CD14-positive monocyte (primary cell): ENCODE data around the gene RALGAPA2. TPM values are rescaled to one million over a fixed set of nuclear protein-coding genes. Genes with fewer than 3 reads are reported as not detected.

ENCODE experiments used
- DNase-seq, 3 donors: peaks; one replicate each; pipeline ENCODE4 v3.0.0-alpha.2; 2011 to 2022
- H2AFZ ChIP-seq: 2 replicates; pipeline ENCODE4 v1.6.0; 2012; ENCODE audit warnings: mild to moderate bottlenecking, low read depth, low read length, inconsistent platforms; ENCODE audit not compliant: insufficient read depth, poor library complexity, severe bottlenecking
- H3K27ac ChIP-seq, 2 donors: 1 replicate in 1 of 2; 2 replicates in 1 of 2; pipeline ENCODE4 v1.5.1; 2012 to 2013; ENCODE audit warnings: low read length in 2 of 2, control low read depth in 1 of 2, inconsistent platforms in 1 of 2, low read depth in 1 of 2, mild to moderate bottlenecking in 1 of 2
- H3K27me3 ChIP-seq, 2 donors: one replicate each; pipeline versions ENCODE4 v1.6.0 to v1.6.1; 2011 to 2013; ENCODE audit warnings: low read length in 2 of 2; ENCODE audit not compliant: control insufficient read depth in 2 of 2, insufficient read depth in 2 of 2
- H3K36me3 ChIP-seq, 2 donors: replicated peaks in 1 of 2; 1 replicate in 1 of 2; 2 replicates in 1 of 2; pipeline versions ENCODE4 v1.5.1 to v1.6.1; 2012 to 2013; ENCODE audit warnings: low read length in 2 of 2, control low read depth in 1 of 2, inconsistent platforms in 1 of 2, mild to moderate bottlenecking in 1 of 2; ENCODE audit not compliant: insufficient read depth in 2 of 2, control insufficient read depth in 1 of 2
- H3K4me1 ChIP-seq, 2 donors: 1 replicate in 1 of 2; 2 replicates in 1 of 2; pipeline versions ENCODE4 v1.5.1 to v1.6.1; 2012 to 2013; ENCODE audit warnings: low read length in 2 of 2, control low read depth in 1 of 2, inconsistent platforms in 1 of 2, mild to moderate bottlenecking in 1 of 2, moderate library complexity in 1 of 2; ENCODE audit not compliant: insufficient read depth in 2 of 2, control insufficient read depth in 1 of 2
- H3K4me2 ChIP-seq: replicated peaks from 2 replicates; pipeline ENCODE3; 2012; ENCODE audit warnings: low read length, moderate library complexity, mild to moderate bottlenecking; ENCODE audit not compliant: poor library complexity, severe bottlenecking; ENCODE audit errors: extremely low read depth
- H3K4me3 ChIP-seq, 3 experiments: fragments of 200-600 bp in 1 of 3; sonication (generic) in 1 of 3; replicated peaks in 1 of 3; 1 replicate in 2 of 3; 2 replicates in 1 of 3; pipeline ENCODE4 v1.5.1; 2011 to 2013; ENCODE audit warnings: low read length in 3 of 3, mild to moderate bottlenecking in 3 of 3, control low read depth in 2 of 3, low read depth in 2 of 3, inconsistent platforms in 1 of 3, moderate library complexity in 1 of 3
- H3K79me2 ChIP-seq: 2 replicates; pipeline ENCODE4 v1.6.0; 2012; ENCODE audit warnings: mild to moderate bottlenecking, control low read depth, inconsistent platforms, low read length, moderate library complexity; ENCODE audit not compliant: insufficient read depth
- H3K9ac ChIP-seq: 2 replicates; pipeline ENCODE4 v1.6.0; 2017; ENCODE audit warnings: low read length, mild to moderate bottlenecking; ENCODE audit not compliant: insufficient read depth, poor library complexity, severe bottlenecking
- H3K9me3 ChIP-seq, 2 donors: replicated peaks in 1 of 2; 1 replicate in 1 of 2; 2 replicates in 1 of 2; pipeline versions ENCODE4 v1.5.1 to v1.6.1; 2012 to 2013; ENCODE audit warnings: low read length in 2 of 2, control low read depth in 1 of 2; ENCODE audit not compliant: control insufficient read depth in 1 of 2, insufficient read depth in 1 of 2
- H4K20me1 ChIP-seq: 2 replicates; pipeline ENCODE4 v1.6.0; 2012; ENCODE audit warnings: mild to moderate bottlenecking, low read length, control low read depth, moderate library complexity; ENCODE audit not compliant: insufficient read depth
- H3K27ac Mint-ChIP-seq, 7 donors: one replicate each; pipeline ENCODE4 v1.8.0; 2020; ENCODE audit warnings: mild to moderate bottlenecking in 7 of 7, mixed read lengths in 7 of 7, moderate library complexity in 6 of 7, inconsistent platforms in 2 of 7
- H3K27me3 Mint-ChIP-seq, 3 donors: one replicate each; pipeline ENCODE4 v1.8.0; 2021 to 2022; ENCODE audit warnings: low read depth in 3 of 3, mild to moderate bottlenecking in 3 of 3, mixed read lengths in 3 of 3, moderate library complexity in 3 of 3, inconsistent platforms in 1 of 3
- H3K36me3 Mint-ChIP-seq, 2 donors: one replicate each; pipeline ENCODE4 v1.8.0; 2020; ENCODE audit warnings: mixed read lengths in 2 of 2, inconsistent platforms in 1 of 2, mild to moderate bottlenecking in 1 of 2
- H3K4me1 Mint-ChIP-seq: one replicate; pipeline ENCODE4 v1.8.0; 2020; ENCODE audit warnings: mild to moderate bottlenecking, mixed read lengths
- H3K4me3 Mint-ChIP-seq, 2 donors: one replicate each; pipeline ENCODE4 v1.8.0; 2020; ENCODE audit warnings: mild to moderate bottlenecking in 2 of 2, mixed read lengths in 2 of 2, moderate library complexity in 1 of 2
- H3K9me3 Mint-ChIP-seq, 7 donors: one replicate each; pipeline ENCODE4 v1.8.0; 2020 to 2022; ENCODE audit warnings: mixed read lengths in 7 of 7, mild to moderate bottlenecking in 6 of 7, moderate library complexity in 6 of 7, inconsistent platforms in 2 of 7
- CTCF ChIP-seq: fragments of 200-600 bp; IDR thresholded peaks from one replicate; pipeline ENCODE4 v1.8.0; 2022; ENCODE audit warnings: antibody characterized with exemption, mild to moderate bottlenecking
- WGBS: methylation state at CpG from one replicate; pipeline ENCODE4 v1.1.5; 2013; ENCODE audit warnings: missing lambda C conversion rate; ENCODE audit not compliant: insufficient coverage; 5-methylcytosine and 5-hydroxymethylcytosine counted together
- intact Hi-C, 2 donors: fragments of 100-400 bp; cut with micrococcal nuclease; formaldehyde crosslinking; loops; one replicate each; pipeline versions ENCODE4 v1.15.0 to v1.15.1; 2023
- polyA plus RNA-seq, 3 donors: library from polyadenylated mRNA; depleted of rRNA in 1 of 3; unstranded in 2 of 3; stranded (reverse) in 1 of 3; fragments of 300-500 nt in 2 of 3; fragments of >200 nt in 1 of 3; fragmentation: Illumina TruSeq in 2 of 3; gene quantifications; 1 replicate in 2 of 3; 2 replicates in 1 of 3; pipeline ENCODE4 v1.2.3, GENCODE V29; 2012 to 2021

The RALGAPA2 gene
- polyA plus RNA-seq, 3 donors, result 6.2 to 13.0 (median 8.9) TPM

GRCh38 chr20:20737158-20737557 lies 24.7 kb upstream of the RALGAPA2 start:
- Mint-ChIP-seq H3K36me3 (peaks cover 0 to 2% of the 10 kb centered on the region in 2 donors), H3K27me3 (peaks cover 0 to 3% (median 0%) of the 10 kb centered on the region in 3 donors), H3K27ac (no peak overlapping the region), H3K4me3 (no peak overlapping the region), H3K9me3 (no peaks in the 10 kb centered on the region), H3K4me1 (peaks cover 66% of the 10 kb centered on the region)
- Histone ChIP-seq H3K27ac (no peak overlapping the region), H3K4me1 (peaks cover 53 to 65% of the 10 kb centered on the region in 2 donors), H3K4me3 (no peak overlapping the region), H3K36me3 (no peaks in the 10 kb centered on the region), H3K4me2 (no peak overlapping the region), H4K20me1 (no peaks in the 10 kb centered on the region), H3K79me2 (no peaks in the 10 kb centered on the region), H3K27me3 (no peaks in the 10 kb centered on the region), H3K9me3 (no peaks in the 10 kb centered on the region), H3K9ac (no peak overlapping the region), H2AFZ (peak overlapping the region; percentile 15)
- no peak for TF ChIP-seq CTCF
- intact Hi-C loops, result loop anchor here in 1 of 2 donors (5.0 kb wide), 1 partner anchor 45 kb away; no protein-coding TSS in a partner anchor
- no CpG with 5 or more reads among the region's 2 CpGs for WGBS
- peak in 1 of 3 donors; percentile 39 for DNase-seq

- Mint-ChIP-seq H3K4me3 (no peak overlapping the region), H3K36me3 (peaks cover 0 to 2% of the 10 kb centered on the region in 2 donors), H3K27me3 (no peaks in the 10 kb centered on the region), H3K9me3 (no peaks in the 10 kb centered on the region), H3K4me1 (peaks cover 64% of the 10 kb centered on the region), H3K27ac (peak overlapping the region in 3 of 7 donors; percentile 6 to 15 (median 11))
- no peak for DNase-seq
- WGBS, result 100% methylated on average over 3 of the region's 6 CpGs
- no peaks in the 10 kb centered on the region for H3K9me3 ChIP-seq
- intact Hi-C loops, result loop anchor here in 1 of 2 donors (5.0 kb wide), 1 partner anchor 46 kb away; no protein-coding TSS in a partner anchor
- H3K4me3 ChIP-seq, result no peak overlapping the region
- H3K27ac ChIP-seq, result no peak overlapping the region
- peak overlapping the region; percentile 15 for H2AFZ ChIP-seq
- H3K4me1 ChIP-seq, result peaks cover 53 to 65% of the 10 kb centered on the region in 2 donors
- no peaks in the 10 kb centered on the region for H3K27me3 ChIP-seq
- no peaks in the 10 kb centered on the region for H3K79me2 ChIP-seq
- TF ChIP-seq CTCF, result no peak
- H3K36me3 ChIP-seq, result no peaks in the 10 kb centered on the region
- H4K20me1 ChIP-seq, result no peaks in the 10 kb centered on the region
- no peak overlapping the region for H3K9ac ChIP-seq
- no peak overlapping the region for H3K4me2 ChIP-seq
Observed at GRCh38 chr20:20736303-20736702, 23.9 kb upstream of the RALGAPA2 start.
